Fibroblast of upper back skin (primary cell): Measurements from ENCODE around the gene ZNF536.
"Not testable (repeated sequence)": the region's sequence is repeated elsewhere in the genome, so short reads cannot be mapped to it uniquely, and the experiment has no call there.

Experiments
- DNase-seq: peaks from one replicate; pipeline ENCODE4 v3.0.0-alpha.2; 2013

The ZNF536 gene

DNA sequence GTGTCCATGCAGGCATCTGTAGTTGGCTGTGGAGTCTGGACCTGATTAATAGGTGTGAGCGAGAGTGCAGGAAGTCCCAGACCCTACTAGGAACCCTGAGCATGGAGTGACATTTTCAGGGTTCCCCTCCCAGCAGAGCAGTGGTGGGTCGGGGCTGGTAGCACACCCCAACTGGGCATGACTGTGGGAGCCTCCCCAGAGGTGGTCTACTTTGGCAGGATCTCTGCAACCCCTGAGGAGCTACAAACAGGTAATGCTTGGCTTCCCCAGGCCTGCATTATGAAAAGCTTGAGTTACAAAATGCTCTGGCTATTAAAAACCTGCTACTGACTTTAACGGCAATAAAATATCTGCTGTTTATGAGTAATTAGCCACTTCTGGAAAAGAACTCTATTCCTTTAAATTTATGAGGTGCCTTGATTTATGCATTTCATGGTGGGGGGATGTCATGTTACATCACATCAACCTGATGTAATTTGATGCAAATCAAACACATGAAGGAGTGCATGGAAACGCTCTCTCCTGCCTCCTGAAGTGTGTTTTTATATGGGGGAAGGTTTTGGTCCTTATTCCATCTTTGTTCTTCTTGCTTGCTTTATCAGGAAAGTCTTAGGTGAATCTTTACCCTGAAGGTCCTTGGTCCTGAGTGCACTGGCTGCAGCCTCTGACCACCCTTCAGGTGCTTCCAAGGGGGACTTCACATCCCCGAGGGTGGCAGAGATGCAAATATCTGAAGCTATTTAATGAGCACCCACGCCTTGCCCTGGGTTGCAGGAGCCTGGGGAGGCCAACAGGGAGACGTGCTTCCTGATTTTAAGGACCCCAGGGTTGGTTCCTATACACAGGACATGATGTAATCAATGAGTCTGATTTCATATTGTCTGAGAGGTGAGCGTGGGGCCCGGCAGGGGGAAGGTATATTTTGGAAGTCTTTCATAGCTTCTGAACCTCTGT lies 54.0 kb downstream of the ZNF536 start:
- no peak for DNase-seq

DNA sequence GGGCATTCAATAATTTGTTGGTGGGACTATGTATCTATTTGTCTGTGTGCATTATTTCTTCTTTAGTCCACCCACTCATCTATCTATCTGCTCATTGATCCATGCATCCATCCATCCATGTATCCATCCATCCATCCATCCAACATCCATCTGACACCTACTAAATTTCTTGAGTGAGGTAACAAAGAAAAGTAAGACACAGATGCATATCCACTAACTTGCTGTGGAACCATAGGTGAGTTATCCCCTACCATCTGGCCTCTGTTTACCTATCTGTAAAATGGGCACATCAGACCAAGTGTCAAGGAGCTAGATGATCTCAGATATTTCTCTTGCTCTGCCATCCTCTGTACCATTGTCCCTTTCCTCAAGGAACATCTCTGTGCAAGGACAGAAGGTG lies 54.7 kb downstream of the ZNF536 start:
- no peak for DNase-seq

DNA sequence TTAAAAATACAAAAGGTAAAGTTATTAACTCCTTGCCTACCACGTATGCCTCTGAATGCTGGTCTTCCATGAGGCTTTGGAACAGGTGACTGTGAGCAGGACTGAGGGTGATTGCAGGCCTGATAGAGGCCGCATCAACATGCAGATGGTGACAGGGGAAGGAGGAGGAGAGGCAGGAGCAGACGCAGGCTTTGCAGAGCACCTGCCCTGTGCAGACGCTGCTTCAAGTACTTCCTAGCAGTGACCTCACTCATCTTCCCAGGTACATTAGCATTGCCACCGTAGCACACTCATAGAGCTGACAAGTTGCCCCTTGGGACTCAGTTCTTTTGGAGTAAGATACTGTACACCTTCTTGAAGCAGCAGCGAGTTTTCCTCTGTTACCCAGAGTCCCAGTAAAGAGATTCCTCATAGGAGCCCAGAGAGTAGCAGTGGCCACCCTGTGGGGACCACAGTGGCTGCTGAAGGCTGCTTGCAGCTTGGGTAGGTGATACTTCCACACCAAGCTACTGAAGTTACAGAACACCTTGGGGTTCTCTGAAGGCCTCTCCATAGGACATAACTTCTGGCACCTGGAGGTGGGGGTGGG lies 56.0 kb downstream of the ZNF536 start:
- DNase-seq, result no peak

DNA sequence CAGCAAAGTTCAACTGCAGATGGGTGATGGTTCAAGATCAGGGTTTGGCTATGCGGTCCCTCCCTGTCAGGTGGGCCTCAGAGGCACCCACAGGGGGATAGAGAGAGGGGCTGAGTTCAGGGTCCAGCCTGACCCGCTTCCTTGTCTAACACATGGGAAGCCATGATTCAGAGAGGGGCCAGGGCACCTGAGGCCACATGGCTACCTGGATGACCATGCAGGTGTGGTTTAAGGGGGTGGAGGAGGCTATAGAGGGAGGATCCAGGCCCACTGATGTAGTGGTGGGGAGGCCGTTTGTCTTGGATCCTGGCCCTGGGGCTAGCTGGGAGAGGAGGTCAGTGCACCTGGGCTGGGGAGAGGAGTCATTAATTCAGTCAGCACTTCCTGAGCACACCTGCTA lies 56.7 kb downstream of the ZNF536 start:
- DNase-seq, result no peak

DNA sequence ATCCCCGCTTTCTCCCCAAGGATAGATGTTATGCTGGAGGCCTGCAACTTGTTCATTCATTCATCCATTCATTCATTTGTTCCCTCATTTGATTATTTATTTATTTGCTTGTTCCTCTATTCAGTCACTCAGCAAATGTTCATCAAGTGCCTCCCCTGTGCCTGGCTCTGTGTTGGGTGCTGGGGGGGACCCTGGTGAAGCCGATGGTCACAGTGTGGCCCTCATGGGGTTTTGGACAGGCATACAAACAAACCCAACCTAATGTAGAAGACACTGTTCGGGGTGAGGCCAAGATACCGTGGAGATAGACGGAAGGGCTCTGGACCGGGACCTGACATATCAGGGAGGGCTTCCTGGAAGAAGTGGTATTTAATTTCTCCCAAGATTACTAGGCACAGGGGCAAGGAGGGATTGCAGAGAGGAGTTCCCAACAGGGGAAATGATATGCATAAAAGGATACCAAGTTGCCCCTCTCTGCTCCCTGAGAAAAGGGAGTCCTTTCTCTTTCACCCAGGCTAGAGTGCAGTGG lies 58.1 kb downstream of the ZNF536 start:
- DNase-seq, result no peak

DNA sequence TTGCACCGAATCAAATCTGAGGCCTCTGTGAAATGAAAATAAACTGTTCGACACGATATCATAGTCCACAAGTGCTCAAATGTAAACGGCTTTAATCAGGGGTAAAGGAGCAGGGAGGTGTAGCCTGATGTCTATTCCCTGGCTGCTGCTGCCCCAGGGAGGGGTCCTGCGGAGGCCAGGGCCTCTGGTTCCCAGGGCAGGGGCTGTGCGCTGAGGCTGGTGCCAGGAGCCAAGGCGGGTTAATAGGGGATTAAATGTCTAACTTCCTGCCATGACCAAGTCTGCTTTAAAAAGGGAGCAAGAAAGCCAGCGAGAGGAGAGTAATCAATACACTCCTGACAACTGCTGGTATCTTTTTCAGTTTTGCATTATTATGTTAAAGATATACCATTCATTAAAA lies 59.4 kb downstream of the ZNF536 start:
- no peak for DNase-seq

DNA sequence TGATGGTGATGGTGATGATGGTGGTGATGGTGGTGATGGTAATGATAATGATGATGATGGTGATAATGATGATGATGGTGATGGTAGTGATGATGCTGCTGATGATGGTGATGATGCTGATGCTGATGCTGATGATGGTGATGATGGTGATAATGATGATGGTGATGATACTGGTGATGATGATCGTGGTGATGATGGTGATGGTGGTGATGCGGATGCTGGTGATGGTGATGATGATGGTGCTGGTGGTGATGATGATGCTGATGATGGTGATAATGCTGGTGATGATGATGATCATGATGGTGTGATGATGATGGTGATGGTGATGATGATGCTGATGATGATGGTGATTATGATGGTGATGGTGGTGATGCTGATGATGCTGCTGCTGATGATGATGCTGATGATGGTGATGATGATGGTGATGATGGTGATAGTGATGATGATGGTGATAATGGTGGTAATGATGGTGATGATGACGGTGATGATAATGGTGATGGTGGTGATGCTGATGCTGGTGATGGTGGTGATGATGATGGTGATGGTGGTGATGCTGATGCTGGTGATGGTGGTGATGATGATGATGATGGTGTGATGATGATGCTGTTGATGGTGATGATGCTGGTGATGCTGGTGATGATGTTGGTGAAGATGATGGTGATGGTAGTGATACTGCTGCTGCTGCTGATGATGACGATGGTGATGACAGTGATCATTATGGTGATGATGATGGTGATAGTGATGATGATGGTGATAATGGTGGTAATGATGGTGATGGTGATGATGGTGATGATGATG lies 62.8 kb downstream of the ZNF536 start:
- DNase-seq, result no peak

DNA sequence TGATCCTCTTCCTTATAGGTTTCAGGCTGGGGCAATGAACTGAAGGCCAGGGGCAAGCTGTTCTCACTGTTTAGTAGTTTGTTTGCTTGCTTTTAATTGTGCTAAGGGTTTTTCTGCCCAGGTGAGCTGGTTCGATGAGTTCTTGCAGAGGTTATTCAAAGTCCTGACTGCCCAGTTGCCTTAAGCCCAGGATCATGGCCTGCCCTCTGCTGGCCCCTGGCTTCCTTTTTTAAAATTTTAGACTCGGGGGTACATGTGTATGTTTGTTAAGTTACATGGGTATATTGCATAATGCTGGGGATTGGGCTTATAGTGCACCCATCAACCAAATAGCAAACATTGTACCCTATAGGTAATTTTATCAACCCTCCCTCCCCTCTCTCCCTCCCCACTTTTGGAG lies 65.7 kb downstream of the ZNF536 start:
- DNase-seq, result no peak

DNA sequence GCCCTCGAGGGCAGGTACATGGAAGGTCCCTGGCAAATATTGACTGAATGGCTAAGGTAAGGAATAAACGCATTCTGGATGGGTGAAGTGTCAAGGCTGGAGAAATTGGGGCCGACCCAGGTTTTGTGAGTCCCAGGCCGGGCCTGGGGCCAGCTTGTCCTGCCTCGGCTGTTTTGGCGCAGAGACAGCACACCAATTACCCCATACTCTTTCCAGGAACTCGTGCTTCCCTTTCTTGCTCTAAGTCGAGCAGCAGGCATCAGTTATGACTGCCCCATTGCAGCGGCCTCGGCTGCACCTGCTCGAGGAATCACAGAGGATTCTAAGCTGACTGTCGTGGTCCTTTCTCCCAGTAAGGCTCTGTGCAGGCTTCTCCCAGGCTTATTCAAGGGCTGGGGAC lies 67.1 kb downstream of the ZNF536 start:
- no peak for DNase-seq

DNA sequence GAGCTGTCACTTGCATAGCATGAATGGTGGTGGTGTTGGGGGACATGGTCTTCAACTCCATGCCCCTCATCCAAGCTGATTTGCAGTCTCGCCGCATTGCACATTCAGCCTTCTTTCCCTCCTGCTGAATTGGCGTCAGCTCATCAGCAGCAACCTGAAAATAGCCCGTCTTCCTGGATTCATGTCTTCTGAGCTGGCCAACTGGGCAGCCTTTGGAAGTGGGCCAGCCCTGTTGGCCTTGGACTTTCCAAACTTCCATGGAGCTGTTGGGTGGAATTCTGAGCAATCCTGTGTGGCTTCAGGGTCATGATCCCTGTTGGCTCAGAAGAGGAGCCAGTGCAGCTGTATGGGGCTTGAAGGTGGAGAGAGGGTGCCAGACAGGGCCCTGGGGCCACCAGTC lies 68.8 kb downstream of the ZNF536 start:
- no peak for DNase-seq

DNA sequence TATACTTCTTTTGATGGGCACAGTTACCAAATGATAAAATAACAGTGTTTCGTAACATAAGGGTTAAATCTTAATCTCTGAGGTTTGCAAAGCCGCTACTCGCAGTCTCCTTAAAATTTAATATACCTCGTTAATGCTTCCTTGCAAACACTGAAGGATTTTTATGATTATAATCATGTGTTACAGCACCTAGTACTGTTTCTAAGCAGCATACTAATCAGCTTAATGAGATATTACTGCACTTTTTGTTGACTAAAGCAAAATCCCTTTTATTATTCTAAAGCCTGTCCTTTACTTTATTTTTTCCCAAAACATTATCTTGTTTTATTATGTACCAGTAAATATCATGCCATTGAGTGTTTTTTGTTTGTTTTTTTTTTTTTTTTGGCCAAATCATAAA lies 70.5 kb downstream of the ZNF536 start:
- no peak for DNase-seq

DNA sequence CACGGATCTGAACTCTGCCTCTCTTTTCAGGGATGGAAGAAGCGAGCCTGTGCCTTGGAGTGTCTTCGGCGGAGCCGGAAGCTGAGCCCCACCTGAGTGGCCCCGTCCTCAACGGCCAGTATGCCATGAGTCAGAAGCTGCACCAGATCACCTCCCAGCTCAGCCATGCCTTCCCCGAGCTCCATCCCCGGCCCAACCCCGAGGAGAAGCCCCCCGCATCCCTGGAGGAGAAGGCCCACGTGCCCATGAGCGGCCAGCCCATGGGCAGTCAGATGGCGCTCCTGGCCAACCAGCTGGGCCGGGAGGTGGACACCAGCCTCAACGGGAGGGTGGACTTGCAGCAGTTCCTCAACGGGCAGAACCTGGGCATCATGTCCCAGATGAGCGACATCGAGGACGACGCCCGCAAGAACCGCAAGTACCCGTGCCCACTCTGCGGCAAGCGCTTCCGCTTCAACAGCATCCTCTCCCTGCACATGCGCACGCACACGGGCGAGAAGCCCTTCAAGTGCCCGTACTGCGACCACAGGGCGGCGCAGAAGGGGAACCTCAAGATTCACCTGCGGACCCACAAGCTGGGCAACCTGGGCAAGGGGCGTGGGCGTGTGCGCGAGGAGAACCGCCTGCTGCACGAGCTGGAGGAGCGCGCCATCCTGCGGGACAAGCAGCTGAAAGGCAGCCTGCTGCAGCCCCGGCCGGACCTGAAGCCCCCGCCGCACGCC lies 71.5 kb downstream of the ZNF536 start:
- DNase-seq, result no peak

DNA sequence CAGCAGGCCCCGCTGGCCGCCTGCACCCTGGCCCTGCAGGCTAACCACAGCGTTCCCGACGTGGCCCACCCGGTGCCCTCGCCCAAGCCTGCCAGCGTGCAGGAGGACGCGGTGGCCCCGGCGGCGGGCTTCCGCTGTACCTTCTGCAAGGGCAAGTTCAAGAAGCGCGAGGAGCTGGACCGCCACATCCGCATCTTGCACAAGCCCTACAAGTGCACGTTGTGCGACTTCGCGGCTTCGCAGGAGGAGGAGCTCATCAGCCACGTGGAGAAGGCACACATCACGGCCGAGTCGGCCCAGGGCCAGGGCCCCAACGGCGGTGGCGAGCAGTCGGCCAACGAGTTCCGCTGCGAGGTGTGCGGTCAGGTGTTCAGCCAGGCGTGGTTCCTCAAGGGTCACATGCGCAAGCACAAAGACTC lies 72.1 kb downstream of the ZNF536 start:
- no peak for DNase-seq

DNA sequence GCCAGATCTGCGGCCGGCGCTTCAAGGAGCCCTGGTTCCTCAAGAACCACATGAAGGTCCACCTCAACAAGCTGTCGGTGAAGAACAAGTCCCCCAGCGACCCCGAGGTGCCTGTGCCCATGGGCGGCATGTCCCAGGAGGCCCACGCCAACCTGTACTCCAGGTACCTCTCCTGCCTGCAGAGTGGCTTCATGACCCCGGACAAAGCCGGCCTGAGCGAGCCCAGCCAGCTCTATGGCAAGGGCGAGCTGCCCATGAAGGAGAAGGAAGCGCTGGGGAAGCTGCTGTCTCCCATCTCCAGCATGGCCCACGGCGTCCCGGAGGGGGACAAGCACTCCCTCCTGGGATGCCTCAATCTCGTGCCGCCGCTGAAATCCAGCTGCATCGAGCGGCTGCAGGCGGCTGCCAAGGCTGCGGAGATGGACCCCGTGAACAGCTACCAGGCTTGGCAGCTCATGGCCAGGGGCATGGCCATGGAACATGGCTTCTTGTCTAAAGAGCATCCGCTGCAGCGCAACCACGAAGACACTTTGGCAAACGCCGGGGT lies 72.6 kb downstream of the ZNF536 start:
- no peak for DNase-seq

DNA sequence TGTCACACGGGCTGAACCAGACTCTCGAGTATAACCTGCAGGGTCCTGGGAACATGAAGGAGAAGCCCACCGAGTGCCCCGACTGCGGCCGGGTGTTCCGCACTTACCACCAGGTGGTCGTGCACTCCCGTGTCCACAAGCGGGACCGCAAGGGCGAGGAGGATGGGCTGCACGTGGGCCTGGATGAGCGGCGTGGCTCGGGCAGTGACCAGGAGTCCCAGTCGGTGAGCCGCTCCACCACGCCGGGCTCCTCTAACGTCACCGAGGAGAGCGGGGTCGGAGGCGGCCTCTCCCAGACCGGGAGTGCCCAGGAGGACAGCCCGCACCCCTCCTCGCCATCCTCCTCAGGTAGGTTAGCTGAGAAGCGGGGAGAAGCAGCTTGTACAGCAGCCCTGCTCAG lies 73.2 kb downstream of the ZNF536 start:
- DNase-seq, result no peak

DNA sequence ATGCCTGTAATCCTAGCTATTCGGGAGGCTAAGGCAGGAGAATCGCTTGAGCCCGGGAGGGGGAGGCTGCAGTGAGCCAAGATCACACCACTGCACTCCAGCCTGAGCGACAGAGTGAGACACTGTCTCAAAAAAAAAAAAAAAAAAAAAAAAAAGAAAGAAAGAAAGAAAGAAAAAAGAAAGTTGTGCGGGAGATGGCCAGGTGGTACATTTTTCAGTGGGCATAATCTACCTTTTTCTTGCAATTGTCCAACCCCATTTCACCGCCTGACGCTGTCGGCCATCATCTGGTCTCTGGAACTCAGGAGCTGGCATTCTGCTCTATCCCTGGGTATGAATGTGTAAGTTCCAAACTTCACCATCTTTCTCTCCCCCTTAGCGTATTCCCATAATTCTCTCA lies 73.9 kb downstream of the ZNF536 start:
- not testable (repeated sequence) for DNase-seq

DNA sequence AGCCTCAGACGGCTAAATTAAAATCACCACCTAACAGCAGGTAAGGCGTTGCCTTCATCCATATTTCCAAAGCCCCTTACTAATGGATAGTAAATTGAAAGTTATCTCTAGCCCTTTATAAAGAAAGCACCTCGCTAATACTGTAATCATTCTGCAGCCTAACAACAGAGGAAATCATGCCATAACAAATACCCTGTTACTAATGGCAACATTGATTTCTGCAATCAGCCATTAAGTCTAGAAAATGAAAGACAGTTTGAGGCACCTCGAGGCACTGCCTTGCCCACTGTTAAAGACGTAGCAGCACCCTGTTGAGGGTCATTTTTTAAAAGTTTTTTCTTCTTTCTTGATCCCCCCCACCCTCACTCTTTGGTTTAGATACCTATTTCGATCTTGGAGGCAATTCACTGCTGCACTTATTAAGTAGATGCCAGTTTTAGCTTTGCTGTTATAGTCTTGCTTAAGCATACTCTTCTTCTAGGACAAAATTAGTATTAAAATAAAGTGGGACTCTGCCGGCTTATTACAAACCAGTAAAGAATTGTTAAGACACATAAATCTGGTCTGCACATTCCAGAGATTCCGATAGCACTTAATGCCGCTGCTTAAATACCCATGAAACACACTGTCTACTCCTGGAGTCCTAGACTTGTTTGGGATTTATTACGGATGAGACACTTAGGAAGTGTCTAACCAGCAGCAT lies 74.8 kb downstream of the ZNF536 start:
- peak; percentile 91 for DNase-seq

DNA sequence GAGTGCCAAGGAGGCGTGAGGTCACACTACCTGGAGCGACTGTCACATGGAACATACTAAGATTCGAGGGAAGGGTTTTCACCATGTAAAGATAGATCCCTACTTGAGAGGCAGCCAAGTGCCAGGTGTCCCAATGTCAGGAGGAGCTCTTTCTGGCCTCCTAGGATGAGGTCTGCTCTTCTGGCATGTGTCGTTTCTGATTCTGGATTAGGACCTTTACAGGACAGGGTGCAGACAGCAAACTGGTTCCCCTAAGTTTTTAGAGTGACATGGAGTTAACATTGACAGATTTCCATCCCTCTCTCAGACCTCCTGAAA lies 75.3 kb downstream of the ZNF536 start:
- DNase-seq, result no peak

DNA sequence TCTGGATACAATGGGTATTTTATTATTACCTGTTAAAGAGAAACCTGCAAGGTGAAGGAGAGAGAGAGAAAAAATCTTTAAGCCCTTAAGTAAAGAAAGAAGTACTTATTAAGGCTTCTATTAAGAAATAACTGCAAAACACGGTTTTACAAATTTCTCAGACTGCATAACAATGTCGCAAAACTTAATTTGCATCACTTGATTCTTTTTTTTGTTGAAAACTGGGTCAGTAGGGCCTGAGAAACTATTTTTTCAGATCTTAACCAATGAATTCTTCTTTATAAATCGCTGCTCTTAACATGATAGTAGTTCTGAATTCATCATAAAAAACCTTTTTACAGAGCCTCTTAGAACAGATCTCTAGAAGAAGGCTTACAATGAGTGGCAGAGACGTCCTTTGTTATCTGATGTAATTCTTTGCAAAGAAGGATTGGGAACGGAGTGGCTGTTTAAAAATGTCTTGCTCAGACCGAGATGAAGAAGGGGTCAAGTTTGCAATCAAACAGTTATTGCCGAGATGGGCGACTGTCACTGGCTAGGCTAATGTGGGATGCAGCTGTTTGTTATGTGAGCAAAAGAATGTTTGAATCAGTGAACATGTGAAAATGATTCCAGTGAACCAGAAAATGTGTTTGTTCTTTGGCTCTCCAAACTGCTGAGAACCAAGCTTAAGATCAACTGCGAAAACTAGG lies 76.3 kb downstream of the ZNF536 start:
- DNase-seq, result peak; percentile 53

DNA sequence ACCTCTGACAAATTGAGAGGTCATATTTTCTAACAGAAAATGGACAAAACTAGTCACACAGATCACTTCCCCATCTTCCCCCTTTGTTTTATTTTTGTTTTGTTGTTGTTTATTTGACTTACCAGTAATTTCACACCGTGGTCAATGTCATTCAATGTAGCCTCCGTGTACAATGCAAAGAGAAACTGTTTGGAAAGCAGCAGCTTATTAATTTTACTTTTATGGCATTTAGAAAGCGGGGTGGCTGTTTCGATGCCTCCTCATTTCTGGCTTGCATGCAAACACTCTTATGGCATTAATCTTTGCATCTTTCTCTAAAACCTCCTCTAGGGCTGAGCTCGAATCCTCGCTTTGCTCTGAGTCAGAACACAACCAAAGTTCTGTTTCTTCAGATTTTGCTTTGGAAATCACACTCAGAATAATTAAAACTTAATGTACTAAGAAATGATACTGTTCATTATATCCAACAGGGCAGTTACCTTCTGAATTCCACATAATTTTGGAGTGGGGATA lies 77.0 kb downstream of the ZNF536 start:
- peak; percentile 24 for DNase-seq

DNA sequence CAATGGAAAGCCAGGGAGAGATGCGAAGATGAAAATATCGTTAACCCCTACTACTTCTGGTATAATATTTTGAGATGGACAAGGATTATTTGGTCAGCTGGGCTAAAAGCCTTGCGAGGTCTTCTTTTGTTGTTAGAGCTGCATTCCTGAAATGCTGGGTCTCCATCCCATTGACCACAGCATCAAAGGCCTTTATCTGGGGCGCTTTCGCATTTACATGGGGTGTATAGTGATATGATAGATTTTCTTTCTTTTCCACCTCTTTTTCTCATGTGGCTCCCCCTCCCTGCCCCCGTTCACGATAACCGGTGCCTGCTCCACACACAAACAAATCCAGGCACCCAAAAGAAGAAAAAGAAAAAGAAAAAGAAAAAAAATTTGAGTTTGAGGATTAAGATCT lies 77.5 kb downstream of the ZNF536 start:
- no peak for DNase-seq
